PC-9 (cell line): ENCODE measurements around the gene TSPAN17.

Experiments
- EZH2 ChIP-seq: fragments of 200-600 bp; sonication (generic); IDR thresholded peaks from 2 replicates; pipeline ENCODE4 v1.8.0; 2017; ENCODE audit warnings: antibody characterized with exemption, low read depth
- TF ChIP-seq, protein P1 (sequence below): fragments of 200-600 bp; sonication (generic); conservative IDR thresholded peaks from 2 replicates; pipeline ENCODE4 v1.6.1; 2017; ENCODE audit warnings: mixed run types, antibody characterized with exemption, mild to moderate bottlenecking, moderate library complexity

GRCh38 chr5:176687881-176688280, 40.6 kb downstream of the TSPAN17 start:
- TF ChIP-seq, protein P1, sequence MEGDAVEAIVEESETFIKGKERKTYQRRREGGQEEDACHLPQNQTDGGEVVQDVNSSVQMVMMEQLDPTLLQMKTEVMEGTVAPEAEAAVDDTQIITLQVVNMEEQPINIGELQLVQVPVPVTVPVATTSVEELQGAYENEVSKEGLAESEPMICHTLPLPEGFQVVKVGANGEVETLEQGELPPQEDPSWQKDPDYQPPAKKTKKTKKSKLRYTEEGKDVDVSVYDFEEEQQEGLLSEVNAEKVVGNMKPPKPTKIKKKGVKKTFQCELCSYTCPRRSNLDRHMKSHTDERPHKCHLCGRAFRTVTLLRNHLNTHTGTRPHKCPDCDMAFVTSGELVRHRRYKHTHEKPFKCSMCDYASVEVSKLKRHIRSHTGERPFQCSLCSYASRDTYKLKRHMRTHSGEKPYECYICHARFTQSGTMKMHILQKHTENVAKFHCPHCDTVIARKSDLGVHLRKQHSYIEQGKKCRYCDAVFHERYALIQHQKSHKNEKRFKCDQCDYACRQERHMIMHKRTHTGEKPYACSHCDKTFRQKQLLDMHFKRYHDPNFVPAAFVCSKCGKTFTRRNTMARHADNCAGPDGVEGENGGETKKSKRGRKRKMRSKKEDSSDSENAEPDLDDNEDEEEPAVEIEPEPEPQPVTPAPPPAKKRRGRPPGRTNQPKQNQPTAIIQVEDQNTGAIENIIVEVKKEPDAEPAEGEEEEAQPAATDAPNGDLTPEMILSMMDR: no peak
- no peak for TF ChIP-seq EZH2
